ENCODE measurements around the gene UGT1A5.
"Not testable (repeated sequence)": the region's sequence is repeated elsewhere in the genome, so short reads cannot be mapped to it uniquely, and the experiment has no call there.

Gene UGT1A5

DNA sequence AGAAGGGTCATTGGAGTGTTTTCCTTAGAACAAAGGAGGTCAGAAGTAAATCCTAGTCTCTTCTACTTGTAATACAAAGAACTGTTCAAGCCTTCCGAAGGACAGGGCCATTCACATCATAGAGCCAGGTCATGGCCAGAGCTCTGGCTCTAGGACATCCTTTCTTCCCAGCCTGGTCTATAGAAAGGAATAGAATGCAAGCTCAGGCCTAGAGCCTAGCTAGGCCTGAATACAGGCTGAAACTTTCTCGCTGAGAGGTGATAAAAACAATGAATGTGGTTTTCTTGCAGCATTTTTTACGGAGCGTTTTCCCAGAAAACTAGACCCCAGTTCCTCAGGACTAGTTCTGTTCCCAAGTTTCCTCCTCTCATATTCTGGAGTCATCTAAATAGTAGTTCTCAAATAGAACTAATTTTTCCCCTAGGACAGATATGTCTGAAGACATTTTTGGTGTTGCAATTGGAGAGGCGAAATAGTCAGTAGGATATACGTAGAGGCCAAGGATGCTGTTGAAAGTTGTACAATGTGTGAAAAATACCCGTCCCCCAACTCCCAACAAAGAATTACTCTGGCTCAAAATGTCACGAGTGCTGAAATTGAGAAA is 13.2 kb upstream of the UGT1A5 start:
- Histone ChIP-seq H3K4me3 (ENCODE audit: low read length) (no peak overlapping the region), H3K9me3 (replicated peaks; ENCODE audit: low read length) (no peaks in the 10 kb centered on the region), H3K27me3 (ENCODE audit: control insufficient read depth, insufficient read depth, low read length) (no peaks in the 10 kb centered on the region), H3K9ac (ENCODE audit: low read depth, low read length) (no peak overlapping the region), H3K36me3 (ENCODE audit: insufficient read depth, low read length) (no peaks in the 10 kb centered on the region), H3K4me2 (ENCODE audit: low read length) (no peak overlapping the region), H3K4me1 (ENCODE audit: control insufficient read depth, insufficient read depth, low read length) (peaks cover 3% of the 10 kb centered on the region)

DNA sequence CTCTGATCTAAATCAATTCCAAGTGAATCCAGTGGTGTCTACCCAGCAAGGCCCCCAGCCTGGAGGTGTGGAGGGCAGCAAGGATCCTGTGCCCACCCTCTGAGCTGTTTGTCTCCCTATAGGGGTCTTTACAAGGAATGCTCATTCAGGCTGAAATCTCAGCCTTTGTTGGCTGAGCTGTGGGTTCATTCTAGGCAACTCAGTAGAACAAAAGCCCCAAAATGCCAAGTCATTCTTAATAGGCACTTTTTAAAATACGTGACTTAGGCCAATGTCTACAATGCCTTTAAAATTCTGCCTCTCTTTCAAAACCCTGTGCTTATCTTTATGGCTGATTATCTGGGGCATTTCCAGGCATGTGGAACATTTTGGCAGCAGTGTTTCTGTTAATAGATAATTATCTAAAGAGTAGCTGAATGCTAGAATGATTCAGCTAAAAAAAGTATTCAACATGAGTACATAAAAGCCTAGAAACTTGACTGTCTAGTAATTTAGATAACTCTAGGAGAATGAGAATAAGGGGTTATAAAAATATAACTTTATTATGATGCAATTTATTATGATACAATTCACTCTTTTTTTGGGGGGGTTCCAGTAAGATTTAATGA is 12.6 kb upstream of the UGT1A5 start:
- Histone ChIP-seq H3K9me3 (replicated peaks; ENCODE audit: low read length) (no peaks in the 10 kb centered on the region), H3K4me2 (ENCODE audit: low read length) (no peak overlapping the region), H3K4me1 (ENCODE audit: control insufficient read depth, insufficient read depth, low read length) (peaks cover 3% of the 10 kb centered on the region), H3K36me3 (ENCODE audit: insufficient read depth, low read length) (no peaks in the 10 kb centered on the region), H3K4me3 (ENCODE audit: low read length) (no peak overlapping the region), H3K9ac (ENCODE audit: low read depth, low read length) (no peak overlapping the region), H3K27me3 (ENCODE audit: control insufficient read depth, insufficient read depth, low read length) (no peaks in the 10 kb centered on the region)

- not testable (repeated sequence) for H3K36me3 ChIP-seq (ENCODE audit: insufficient read depth, low read length); H3K4me3 ChIP-seq (ENCODE audit: low read length); H3K27me3 ChIP-seq (ENCODE audit: control insufficient read depth, insufficient read depth, low read length); H3K9me3 ChIP-seq (replicated peaks; ENCODE audit: low read length); H3K4me2 ChIP-seq (ENCODE audit: low read length); H3K4me1 ChIP-seq (ENCODE audit: control insufficient read depth, insufficient read depth, low read length); H3K9ac ChIP-seq (ENCODE audit: low read depth, low read length)
Measured at GRCh38 chr2:233700842-233701241, 11.9 kb upstream of the UGT1A5 start.

GRCh38 chr2:233702238-233702637 is 10.5 kb upstream of the UGT1A5 start:
- Histone ChIP-seq H3K4me1 (ENCODE audit: control insufficient read depth, insufficient read depth, low read length) (peaks cover 14% of the 10 kb centered on the region), H3K4me3 (ENCODE audit: low read length) (no peak overlapping the region), H3K27me3 (ENCODE audit: control insufficient read depth, insufficient read depth, low read length) (no peaks in the 10 kb centered on the region)

DNA sequence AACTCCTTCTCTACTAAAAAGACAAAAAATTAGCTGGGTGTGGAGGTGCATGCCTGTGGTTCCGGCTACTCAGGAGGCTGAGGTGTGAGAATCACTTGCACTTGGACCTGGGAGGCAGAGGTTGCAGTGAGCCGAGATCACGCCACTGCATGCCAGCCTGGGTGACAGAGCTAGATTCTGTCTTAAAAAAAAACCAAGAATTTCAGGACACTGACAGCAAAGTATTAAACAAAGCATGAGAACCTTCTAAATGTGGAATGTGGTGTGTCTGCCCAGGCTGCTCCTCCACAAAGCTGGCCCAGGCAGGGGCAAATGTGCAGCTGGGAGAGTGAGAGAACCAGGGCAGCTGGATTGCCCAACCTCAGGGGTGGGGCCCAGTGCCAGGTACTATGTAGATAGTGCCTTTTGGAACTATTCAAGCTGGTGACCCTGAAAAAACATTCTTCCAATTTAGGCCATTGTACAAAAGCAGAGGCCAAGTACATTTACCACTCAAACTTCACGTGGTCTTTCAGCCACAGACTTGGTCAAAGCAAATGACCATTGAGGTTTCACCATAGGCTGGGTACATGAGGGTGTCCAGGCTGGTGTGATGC is 6.7 kb upstream of the UGT1A5 start:
- peaks cover 17% of the 10 kb centered on the region for H3K4me1 ChIP-seq (ENCODE audit: control insufficient read depth, insufficient read depth, low read length)
- H3K27me3 ChIP-seq (ENCODE audit: control insufficient read depth, insufficient read depth, low read length): peaks cover 2% of the 10 kb centered on the region
- no peak overlapping the region for H3K4me2 ChIP-seq (ENCODE audit: low read length)
- no peak overlapping the region for H3K9ac ChIP-seq (ENCODE audit: low read depth, low read length)
- no peaks in the 10 kb centered on the region for H3K36me3 ChIP-seq (ENCODE audit: insufficient read depth, low read length)
- no peak overlapping the region for H3K4me3 ChIP-seq (ENCODE audit: low read length)
- H3K9me3 ChIP-seq (replicated peaks; ENCODE audit: low read length): no peaks in the 10 kb centered on the region

More at GRCh38 chr2:233702238-233702637, 10.5 kb upstream of the UGT1A5 start:
- Histone ChIP-seq H3K9ac (ENCODE audit: low read depth, low read length) (no peak overlapping the region), H3K36me3 (ENCODE audit: insufficient read depth, low read length) (no peaks in the 10 kb centered on the region), H3K4me2 (ENCODE audit: low read length) (no peak overlapping the region), H3K9me3 (replicated peaks; ENCODE audit: low read length) (no peaks in the 10 kb centered on the region)

GRCh38 chr2:233706720-233707119 is 6.0 kb upstream of the UGT1A5 start:
- H3K4me1 ChIP-seq (ENCODE audit: control insufficient read depth, insufficient read depth, low read length): peaks cover 17% of the 10 kb centered on the region

GRCh38 chr2:233707940-233708644 is 4.6 kb upstream of the UGT1A5 start:
- H3K4me1 ChIP-seq (ENCODE audit: control insufficient read depth, insufficient read depth, low read length): peaks cover 17% of the 10 kb centered on the region
- no peak overlapping the region for H3K4me3 ChIP-seq (ENCODE audit: low read length)
- H3K27me3 ChIP-seq (ENCODE audit: control insufficient read depth, insufficient read depth, low read length): peaks cover 6% of the 10 kb centered on the region
- H3K4me2 ChIP-seq (ENCODE audit: low read length): no peak overlapping the region
- H3K36me3 ChIP-seq (ENCODE audit: insufficient read depth, low read length): no peaks in the 10 kb centered on the region
- H3K9me3 ChIP-seq (replicated peaks; ENCODE audit: low read length): no peaks in the 10 kb centered on the region
- H3K9ac ChIP-seq (ENCODE audit: low read depth, low read length): no peak overlapping the region

More at GRCh38 chr2:233706720-233707119, 6.0 kb upstream of the UGT1A5 start:
- Histone ChIP-seq H3K36me3 (ENCODE audit: insufficient read depth, low read length) (no peaks in the 10 kb centered on the region), H3K4me2 (ENCODE audit: low read length) (no peak overlapping the region), H3K27me3 (ENCODE audit: control insufficient read depth, insufficient read depth, low read length) (peaks cover 2% of the 10 kb centered on the region), H3K9ac (ENCODE audit: low read depth, low read length) (no peak overlapping the region), H3K4me3 (ENCODE audit: low read length) (no peak overlapping the region), H3K9me3 (replicated peaks; ENCODE audit: low read length) (no peaks in the 10 kb centered on the region)

GRCh38 chr2:233708942-233709341 is 3.8 kb upstream of the UGT1A5 start:
- H3K4me1 ChIP-seq (ENCODE audit: control insufficient read depth, insufficient read depth, low read length): peaks cover 17% of the 10 kb centered on the region
- H3K9me3 ChIP-seq (replicated peaks; ENCODE audit: low read length): no peaks in the 10 kb centered on the region
- no peak overlapping the region for H3K4me2 ChIP-seq (ENCODE audit: low read length)
- no peak overlapping the region for H3K9ac ChIP-seq (ENCODE audit: low read depth, low read length)
- peaks cover 8% of the 10 kb centered on the region for H3K27me3 ChIP-seq (ENCODE audit: control insufficient read depth, insufficient read depth, low read length)
- H3K4me3 ChIP-seq (ENCODE audit: low read length): no peak overlapping the region
- no peaks in the 10 kb centered on the region for H3K36me3 ChIP-seq (ENCODE audit: insufficient read depth, low read length)

GRCh38 chr2:233711312-233712008 is 1.2 kb upstream of the UGT1A5 start:
- Histone ChIP-seq H3K36me3 (ENCODE audit: insufficient read depth, low read length) (no peaks in the 10 kb centered on the region), H3K9me3 (replicated peaks; ENCODE audit: low read length) (no peaks in the 10 kb centered on the region), H3K9ac (ENCODE audit: low read depth, low read length) (no peak overlapping the region), H3K4me3 (ENCODE audit: low read length) (no peak overlapping the region), H3K4me1 (ENCODE audit: control insufficient read depth, insufficient read depth, low read length) (peaks cover 11% of the 10 kb centered on the region), H3K4me2 (ENCODE audit: low read length) (no peak overlapping the region), H3K27me3 (ENCODE audit: control insufficient read depth, insufficient read depth, low read length) (peaks cover 13% of the 10 kb centered on the region)

- peaks cover 2% of the 10 kb centered on the region for H3K4me1 ChIP-seq (ENCODE audit: control insufficient read depth, insufficient read depth, low read length)
- H3K9me3 ChIP-seq (replicated peaks; ENCODE audit: low read length): no peaks in the 10 kb centered on the region
- H3K27me3 ChIP-seq (ENCODE audit: control insufficient read depth, insufficient read depth, low read length): peaks cover 14% of the 10 kb centered on the region
- H3K4me2 ChIP-seq (ENCODE audit: low read length): no peak overlapping the region
- no peak overlapping the region for H3K4me3 ChIP-seq (ENCODE audit: low read length)
- no peaks in the 10 kb centered on the region for H3K36me3 ChIP-seq (ENCODE audit: insufficient read depth, low read length)
- H3K9ac ChIP-seq (ENCODE audit: low read depth, low read length): no peak overlapping the region
Measured at GRCh38 chr2:233713262-233713615, 532 bp downstream of the UGT1A5 start.

GRCh38 chr2:233714121-233714520 is 1.4 kb downstream of the UGT1A5 start:
- no peaks in the 10 kb centered on the region for H3K36me3 ChIP-seq (ENCODE audit: insufficient read depth, low read length)
- H3K9ac ChIP-seq (ENCODE audit: low read depth, low read length): no peak overlapping the region
- no peak overlapping the region for H3K4me3 ChIP-seq (ENCODE audit: low read length)
- no peaks in the 10 kb centered on the region for H3K9me3 ChIP-seq (replicated peaks; ENCODE audit: low read length)
- H3K4me1 ChIP-seq (ENCODE audit: control insufficient read depth, insufficient read depth, low read length): no peaks in the 10 kb centered on the region
- H3K27me3 ChIP-seq (ENCODE audit: control insufficient read depth, insufficient read depth, low read length): peaks cover 16% of the 10 kb centered on the region
- no peak overlapping the region for H3K4me2 ChIP-seq (ENCODE audit: low read length)

Data from skeletal muscle satellite cell (primary cell).